Prostate gland (tissue), 2 donors: Measurements from ENCODE around the gene ARRDC5.

ENCODE experiments used
- CTCF ChIP-seq, 4 experiments: fragments of 200-600 bp in 2 of 4; fragments of 450-650 bp in 2 of 4; sonication (generic) in 2 of 4; IDR thresholded peaks; 1 replicate in 3 of 4; 2 replicates in 1 of 4; pipeline ENCODE4 v1.5.1; 2016 to 2019; ENCODE audit warnings: antibody characterized with exemption in 4 of 4, mild to moderate bottlenecking in 2 of 4, moderate library complexity in 2 of 4
- POLR2A ChIP-seq: fragments of 450-650 bp; IDR thresholded peaks from one replicate; pipeline ENCODE4 v1.6.1; 2016; ENCODE audit warnings: antibody characterized with exemption, mild to moderate bottlenecking

GRCh38 chr19:4908360-4908759, 5.7 kb upstream of the ARRDC5 start:
- no peak for TF ChIP-seq CTCF (IDR thresholded peaks at IDR 0.05)
- TF ChIP-seq POLR2A: no peak
